ENCODE data around the gene BCL2L1.

DNA sequence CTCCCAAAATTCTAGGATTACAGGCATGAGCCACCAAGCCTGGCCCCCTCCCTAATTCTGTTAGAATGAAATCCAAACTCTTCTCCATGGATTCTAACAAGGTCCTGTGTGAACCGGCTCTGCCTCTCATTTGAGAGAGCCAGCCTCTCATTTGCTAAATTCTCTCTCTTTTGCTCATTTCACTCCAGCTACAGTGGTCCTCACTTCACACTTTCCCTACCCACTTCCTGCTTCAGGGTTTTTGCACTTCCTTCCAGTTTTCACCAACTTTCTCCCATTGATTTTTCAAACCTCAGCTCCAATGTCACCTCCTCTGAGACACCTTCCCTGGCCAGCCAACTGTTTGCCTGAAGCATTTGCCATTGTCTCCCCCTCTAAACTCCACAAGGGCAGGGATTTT lies 79.8 kb downstream of the BCL2L1 start:
- TF ChIP-seq, protein P1, sequence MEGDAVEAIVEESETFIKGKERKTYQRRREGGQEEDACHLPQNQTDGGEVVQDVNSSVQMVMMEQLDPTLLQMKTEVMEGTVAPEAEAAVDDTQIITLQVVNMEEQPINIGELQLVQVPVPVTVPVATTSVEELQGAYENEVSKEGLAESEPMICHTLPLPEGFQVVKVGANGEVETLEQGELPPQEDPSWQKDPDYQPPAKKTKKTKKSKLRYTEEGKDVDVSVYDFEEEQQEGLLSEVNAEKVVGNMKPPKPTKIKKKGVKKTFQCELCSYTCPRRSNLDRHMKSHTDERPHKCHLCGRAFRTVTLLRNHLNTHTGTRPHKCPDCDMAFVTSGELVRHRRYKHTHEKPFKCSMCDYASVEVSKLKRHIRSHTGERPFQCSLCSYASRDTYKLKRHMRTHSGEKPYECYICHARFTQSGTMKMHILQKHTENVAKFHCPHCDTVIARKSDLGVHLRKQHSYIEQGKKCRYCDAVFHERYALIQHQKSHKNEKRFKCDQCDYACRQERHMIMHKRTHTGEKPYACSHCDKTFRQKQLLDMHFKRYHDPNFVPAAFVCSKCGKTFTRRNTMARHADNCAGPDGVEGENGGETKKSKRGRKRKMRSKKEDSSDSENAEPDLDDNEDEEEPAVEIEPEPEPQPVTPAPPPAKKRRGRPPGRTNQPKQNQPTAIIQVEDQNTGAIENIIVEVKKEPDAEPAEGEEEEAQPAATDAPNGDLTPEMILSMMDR (IDR thresholded peaks at IDR 0.05), result no peak
- TF ChIP-seq, protein P2, sequence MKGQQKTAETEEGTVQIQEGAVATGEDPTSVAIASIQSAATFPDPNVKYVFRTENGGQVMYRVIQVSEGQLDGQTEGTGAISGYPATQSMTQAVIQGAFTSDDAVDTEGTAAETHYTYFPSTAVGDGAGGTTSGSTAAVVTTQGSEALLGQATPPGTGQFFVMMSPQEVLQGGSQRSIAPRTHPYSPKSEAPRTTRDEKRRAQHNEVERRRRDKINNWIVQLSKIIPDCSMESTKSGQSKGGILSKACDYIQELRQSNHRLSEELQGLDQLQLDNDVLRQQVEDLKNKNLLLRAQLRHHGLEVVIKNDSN (IDR thresholded peaks at IDR 0.05; ENCODE audit: borderline replicate concordance, low read depth), result no peak
- TF ChIP-seq, protein P3, sequence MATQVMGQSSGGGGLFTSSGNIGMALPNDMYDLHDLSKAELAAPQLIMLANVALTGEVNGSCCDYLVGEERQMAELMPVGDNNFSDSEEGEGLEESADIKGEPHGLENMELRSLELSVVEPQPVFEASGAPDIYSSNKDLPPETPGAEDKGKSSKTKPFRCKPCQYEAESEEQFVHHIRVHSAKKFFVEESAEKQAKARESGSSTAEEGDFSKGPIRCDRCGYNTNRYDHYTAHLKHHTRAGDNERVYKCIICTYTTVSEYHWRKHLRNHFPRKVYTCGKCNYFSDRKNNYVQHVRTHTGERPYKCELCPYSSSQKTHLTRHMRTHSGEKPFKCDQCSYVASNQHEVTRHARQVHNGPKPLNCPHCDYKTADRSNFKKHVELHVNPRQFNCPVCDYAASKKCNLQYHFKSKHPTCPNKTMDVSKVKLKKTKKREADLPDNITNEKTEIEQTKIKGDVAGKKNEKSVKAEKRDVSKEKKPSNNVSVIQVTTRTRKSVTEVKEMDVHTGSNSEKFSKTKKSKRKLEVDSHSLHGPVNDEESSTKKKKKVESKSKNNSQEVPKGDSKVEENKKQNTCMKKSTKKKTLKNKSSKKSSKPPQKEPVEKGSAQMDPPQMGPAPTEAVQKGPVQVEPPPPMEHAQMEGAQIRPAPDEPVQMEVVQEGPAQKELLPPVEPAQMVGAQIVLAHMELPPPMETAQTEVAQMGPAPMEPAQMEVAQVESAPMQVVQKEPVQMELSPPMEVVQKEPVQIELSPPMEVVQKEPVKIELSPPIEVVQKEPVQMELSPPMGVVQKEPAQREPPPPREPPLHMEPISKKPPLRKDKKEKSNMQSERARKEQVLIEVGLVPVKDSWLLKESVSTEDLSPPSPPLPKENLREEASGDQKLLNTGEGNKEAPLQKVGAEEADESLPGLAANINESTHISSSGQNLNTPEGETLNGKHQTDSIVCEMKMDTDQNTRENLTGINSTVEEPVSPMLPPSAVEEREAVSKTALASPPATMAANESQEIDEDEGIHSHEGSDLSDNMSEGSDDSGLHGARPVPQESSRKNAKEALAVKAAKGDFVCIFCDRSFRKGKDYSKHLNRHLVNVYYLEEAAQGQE (IDR thresholded peaks at IDR 0.05; ENCODE audit: low read depth, low read length), result no peak
- no peak for TF ChIP-seq EP300 (IDR thresholded peaks at IDR 0.05; ENCODE audit: borderline replicate concordance in 1 of 2, low read depth in 1 of 2, low read length in 1 of 2)
- TF ChIP-seq GABPA (IDR thresholded peaks at IDR 0.05; ENCODE audit: low read depth), result no peak
- TF ChIP-seq MAX (IDR thresholded peaks at IDR 0.05; ENCODE audit: low read depth), result no peak
- no peak for TF ChIP-seq TEAD4 (IDR thresholded peaks at IDR 0.05; ENCODE audit: borderline replicate concordance, insufficient read depth)
- TF ChIP-seq POLR2AphosphoS5 (IDR thresholded peaks at IDR 0.05; ENCODE audit: low read depth, low read length), result no peak
- TF ChIP-seq SMC3 (IDR thresholded peaks at IDR 0.05; ENCODE audit: low read depth, low read length), result no peak
- TF ChIP-seq YY1 (IDR thresholded peaks at IDR 0.05; ENCODE audit: low read depth), result no peak
- TF ChIP-seq FOSL2 (IDR thresholded peaks at IDR 0.05; ENCODE audit: borderline replicate concordance, low read depth), result no peak

Data from SK-N-SH (cell line).